Fibroblast of lung (primary cell): ENCODE results near the gene AP5M1.

Experiments
- CTCF ChIP-seq, 2 donors: IDR thresholded peaks in 1 of 2; conservative IDR thresholded peaks in 1 of 2; 1 replicate in 1 of 2; 2 replicates in 1 of 2; pipeline ENCODE4 v1.5.1; 2011 to 2012; ENCODE audit warnings: low read length in 2 of 2, control low read depth in 1 of 2, inconsistent platforms in 1 of 2, low read depth in 1 of 2, mild to moderate bottlenecking in 1 of 2
- EZH2 ChIP-seq: IDR thresholded peaks from 2 replicates; pipeline ENCODE4 v1.5.1; 2012; ENCODE audit warnings: low read length, control low read depth, mild to moderate bottlenecking; ENCODE audit errors: missing control alignments

GRCh38 chr14:57266065-57266464 lies 2.7 kb upstream of the AP5M1 start:
- TF ChIP-seq CTCF (conservative IDR thresholded peaks at IDR 0.05 in 1 of 2, IDR thresholded peaks at IDR 0.05 in 1 of 2; ENCODE audit: low read depth in 1 of 2, low read length in 2 of 2) (no peak), EZH2 (no peak)
